ENCODE data around the gene DCK. TPM values are rescaled to one million over a fixed set of nuclear protein-coding genes. Genes with fewer than 3 reads are reported as not detected.
"Not testable (repeated sequence)": the region's sequence is repeated elsewhere in the genome, so short reads cannot be mapped to it uniquely, and the experiment has no call there.

Gene DCK
- total RNA-seq, 1 donor from 2014 or later: 15.8 TPM

GRCh38 chr4:71006203-71006907 lies 12.9 kb downstream of the DCK start:
- no peak overlapping the region for H3K27ac Mint-ChIP-seq (ENCODE audit: unreplicated experiment)
- peaks cover 9% of the 10 kb centered on the region for H3K9me3 Mint-ChIP-seq (ENCODE audit: unreplicated experiment)
- DNase-seq (ENCODE audit: extremely low spot score, unreplicated experiment): no peak
- H3K36me3 Mint-ChIP-seq (ENCODE audit: unreplicated experiment): peaks cover 17% of the 10 kb centered on the region
- H3K27me3 Mint-ChIP-seq (ENCODE audit: unreplicated experiment): no peaks in the 10 kb centered on the region
- H3K4me3 Mint-ChIP-seq (ENCODE audit: unreplicated experiment): no peak overlapping the region
- H3K4me1 Mint-ChIP-seq (ENCODE audit: unreplicated experiment): peaks cover 19% of the 10 kb centered on the region
- no peak for TF ChIP-seq CTCF (IDR thresholded peaks at IDR 0.05)

GRCh38 chr4:71008196-71008595 lies 14.7 kb downstream of the DCK start:
- Mint-ChIP-seq H3K27ac (ENCODE audit: unreplicated experiment) (no peak overlapping the region), H3K4me1 (ENCODE audit: unreplicated experiment) (peaks cover 19% of the 10 kb centered on the region), H3K27me3 (ENCODE audit: unreplicated experiment) (no peaks in the 10 kb centered on the region), H3K4me3 (ENCODE audit: unreplicated experiment) (no peak overlapping the region), H3K36me3 (ENCODE audit: unreplicated experiment) (peaks cover 4% of the 10 kb centered on the region), H3K9me3 (ENCODE audit: unreplicated experiment) (no peaks in the 10 kb centered on the region)
- no peak for DNase-seq (ENCODE audit: extremely low spot score, unreplicated experiment)
- TF ChIP-seq CTCF (IDR thresholded peaks at IDR 0.05): no peak

- no peaks in the 10 kb centered on the region for H3K9me3 Mint-ChIP-seq (ENCODE audit: unreplicated experiment)
- no peaks in the 10 kb centered on the region for H3K36me3 Mint-ChIP-seq (ENCODE audit: unreplicated experiment)
- peaks cover 19% of the 10 kb centered on the region for H3K4me1 Mint-ChIP-seq (ENCODE audit: unreplicated experiment)
- no peaks in the 10 kb centered on the region for H3K27me3 Mint-ChIP-seq (ENCODE audit: unreplicated experiment)
- no peak for TF ChIP-seq CTCF (IDR thresholded peaks at IDR 0.05)
- H3K27ac Mint-ChIP-seq (ENCODE audit: unreplicated experiment): no peak overlapping the region
- DNase-seq (ENCODE audit: extremely low spot score, unreplicated experiment): no peak
- H3K4me3 Mint-ChIP-seq (ENCODE audit: unreplicated experiment): no peak overlapping the region
These were observed 15.6 kb downstream of the DCK start for GRCh38 chr4:71009086-71009485.

GRCh38 chr4:71009890-71010588 lies 16.6 kb downstream of the DCK start:
- H3K36me3 Mint-ChIP-seq (ENCODE audit: unreplicated experiment): no peaks in the 10 kb centered on the region
- no peak for DNase-seq (ENCODE audit: extremely low spot score, unreplicated experiment)
- peak; percentile 76 for TF ChIP-seq CTCF (IDR thresholded peaks at IDR 0.05)

GRCh38 chr4:71011451-71011850 lies 18.0 kb downstream of the DCK start:
- no peak overlapping the region for H3K4me3 Mint-ChIP-seq (ENCODE audit: unreplicated experiment)
- no peak for DNase-seq (ENCODE audit: extremely low spot score, unreplicated experiment)
- no peak overlapping the region for H3K27ac Mint-ChIP-seq (ENCODE audit: unreplicated experiment)
- no peaks in the 10 kb centered on the region for H3K9me3 Mint-ChIP-seq (ENCODE audit: unreplicated experiment)
- H3K4me1 Mint-ChIP-seq (ENCODE audit: unreplicated experiment): peaks cover 16% of the 10 kb centered on the region
- no peak for TF ChIP-seq CTCF (IDR thresholded peaks at IDR 0.05)
- H3K27me3 Mint-ChIP-seq (ENCODE audit: unreplicated experiment): no peaks in the 10 kb centered on the region
- H3K36me3 Mint-ChIP-seq (ENCODE audit: unreplicated experiment): peaks cover 4% of the 10 kb centered on the region

More at GRCh38 chr4:71009890-71010588, 16.6 kb downstream of the DCK start:
- Mint-ChIP-seq H3K27ac (ENCODE audit: unreplicated experiment) (peak overlapping the region; percentile 34), H3K4me3 (ENCODE audit: unreplicated experiment) (no peak overlapping the region), H3K9me3 (ENCODE audit: unreplicated experiment) (no peaks in the 10 kb centered on the region), H3K27me3 (ENCODE audit: unreplicated experiment) (no peaks in the 10 kb centered on the region), H3K4me1 (ENCODE audit: unreplicated experiment) (peaks cover 19% of the 10 kb centered on the region)

GRCh38 chr4:71017391-71017790 lies 23.9 kb downstream of the DCK start:
- not testable (repeated sequence) for H3K4me3 Mint-ChIP-seq (ENCODE audit: unreplicated experiment); H3K36me3 Mint-ChIP-seq (ENCODE audit: unreplicated experiment); H3K4me1 Mint-ChIP-seq (ENCODE audit: unreplicated experiment); DNase-seq (ENCODE audit: extremely low spot score, unreplicated experiment); H3K27me3 Mint-ChIP-seq (ENCODE audit: unreplicated experiment); H3K27ac Mint-ChIP-seq (ENCODE audit: unreplicated experiment); H3K9me3 Mint-ChIP-seq (ENCODE audit: unreplicated experiment)
